C1 segment of cervical spinal cord (tissue), 14 donors: Measurements from ENCODE around the gene GMPS.
A peak's percentile ranks its signal among the peaks of the same experiment; 100 is the strongest.
"Not testable (repeated sequence)": the region's sequence is repeated elsewhere in the genome, so short reads cannot be mapped to it uniquely, and the experiment has no call there.

Experiments
- DNase-seq, 14 donors: peaks; one replicate each; lab custom pipeline; 2025; lab: John Stamatoyannopoulos, UW

Gene GMPS

DNA sequence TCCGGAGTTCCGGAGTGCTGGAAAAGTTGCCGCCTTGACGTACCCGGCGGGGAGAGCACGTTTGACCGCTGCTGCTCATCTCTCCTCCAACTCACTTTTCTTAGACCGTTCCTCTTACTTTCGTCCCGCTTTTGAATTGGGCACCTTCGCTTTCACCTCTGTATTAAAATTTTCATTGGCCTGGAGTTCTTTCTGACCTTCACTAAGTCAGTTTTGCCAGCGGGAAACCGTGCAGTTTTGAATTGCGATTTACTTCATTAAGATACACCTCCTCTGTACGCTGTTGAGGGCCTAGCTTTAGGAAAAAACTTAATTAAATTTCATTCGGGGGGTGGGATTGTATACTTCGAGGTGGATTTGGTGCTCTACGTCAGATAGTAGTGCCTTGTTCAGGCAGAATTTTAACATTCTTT, 1.3 kb downstream of the GMPS start:
- peak in 1 of 14 donors; percentile 74 for DNase-seq

DNA sequence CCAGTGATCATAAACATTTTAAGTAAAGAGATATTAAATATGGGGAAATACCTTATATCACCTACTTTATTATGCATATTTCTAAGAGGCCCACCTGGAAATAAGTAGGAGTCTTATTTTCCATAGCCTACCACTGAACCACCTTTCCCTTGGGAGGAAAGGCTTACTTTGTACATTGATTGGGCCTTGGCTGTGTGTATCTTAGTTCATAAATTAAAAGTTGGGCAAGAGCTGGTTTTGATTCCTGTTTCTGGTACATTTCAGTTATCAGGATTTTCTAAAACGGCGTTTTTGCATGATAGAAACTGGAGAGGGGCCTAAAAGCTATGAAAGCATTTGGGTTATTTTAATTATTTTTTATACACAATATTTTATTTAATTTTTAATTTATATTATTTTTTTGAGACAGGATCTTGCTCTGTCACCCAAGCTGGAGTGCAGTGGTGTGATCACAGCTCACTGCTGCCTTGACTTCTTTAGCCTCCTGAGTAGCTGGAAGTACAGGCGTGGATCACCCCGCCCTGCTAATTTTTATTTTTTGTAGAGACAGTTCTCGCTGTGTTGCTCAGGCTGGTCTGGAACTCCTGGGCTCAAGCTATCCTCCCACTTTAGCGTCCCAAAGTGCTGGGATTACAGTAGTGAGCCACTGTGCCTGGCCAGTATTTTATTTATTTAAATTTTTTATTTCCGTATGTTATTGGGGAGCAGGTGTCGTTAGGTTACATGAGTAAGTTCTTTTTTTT, 2.6 kb downstream of the GMPS start:
- no peak for DNase-seq

DNA sequence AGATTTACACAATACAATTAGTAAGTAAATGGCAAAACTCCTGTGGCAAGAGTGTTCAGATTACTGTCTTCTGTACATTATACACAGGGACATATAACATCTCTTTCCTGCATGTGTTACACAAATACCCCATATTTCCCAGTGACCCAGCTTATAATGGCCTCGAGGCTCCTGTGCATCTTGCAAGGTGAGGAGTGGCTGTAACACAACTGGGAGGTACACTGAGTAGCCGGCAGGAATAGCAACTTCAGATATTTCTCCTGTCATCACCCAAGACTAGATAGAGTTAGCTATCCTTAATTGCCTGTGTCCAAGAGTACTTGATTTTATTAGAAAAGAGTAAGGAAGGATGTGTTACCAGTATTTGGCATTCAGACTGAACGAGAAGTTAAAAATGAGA, 5.6 kb downstream of the GMPS start:
- DNase-seq, result no peak

DNA sequence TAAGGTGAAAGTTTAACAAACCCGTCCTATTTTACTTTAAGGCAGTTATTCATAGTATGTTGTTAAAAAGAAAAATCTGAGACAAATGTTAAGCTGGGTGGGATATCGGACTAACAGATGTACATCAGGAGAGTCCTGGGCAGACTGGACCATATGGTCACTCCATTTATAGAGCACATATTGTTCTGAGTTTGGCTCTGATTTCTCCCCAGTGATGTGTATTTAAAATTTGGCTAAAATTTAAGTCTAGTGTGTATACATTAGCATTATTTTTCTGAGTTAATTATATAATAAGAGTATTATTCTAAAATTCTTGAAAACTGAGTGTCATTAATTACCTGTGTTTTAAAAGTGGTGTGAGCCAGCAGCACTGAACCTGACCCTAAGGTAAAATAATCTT, 6.1 kb downstream of the GMPS start:
- peak in 1 of 14 donors; percentile 64 for DNase-seq

DNA sequence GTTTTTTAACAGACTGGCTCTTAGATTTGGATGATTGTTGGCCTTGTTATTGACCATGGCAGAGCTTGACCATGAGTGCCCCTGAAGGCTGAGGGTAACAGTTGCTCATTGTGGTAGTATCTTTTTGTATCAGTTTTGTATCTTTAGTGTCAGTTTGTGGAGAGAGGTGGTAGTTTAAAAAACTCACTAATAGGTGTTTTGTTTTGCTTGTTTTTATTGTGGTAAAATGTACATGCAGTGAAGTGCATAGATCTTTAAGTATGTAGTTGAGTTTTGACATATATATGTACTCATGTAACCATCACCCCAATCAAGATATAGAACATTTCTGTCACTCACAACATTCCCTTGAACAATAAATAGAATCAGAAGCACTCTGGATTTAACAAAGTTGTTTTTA, 9.8 kb downstream of the GMPS start:
- DNase-seq, result no peak

DNA sequence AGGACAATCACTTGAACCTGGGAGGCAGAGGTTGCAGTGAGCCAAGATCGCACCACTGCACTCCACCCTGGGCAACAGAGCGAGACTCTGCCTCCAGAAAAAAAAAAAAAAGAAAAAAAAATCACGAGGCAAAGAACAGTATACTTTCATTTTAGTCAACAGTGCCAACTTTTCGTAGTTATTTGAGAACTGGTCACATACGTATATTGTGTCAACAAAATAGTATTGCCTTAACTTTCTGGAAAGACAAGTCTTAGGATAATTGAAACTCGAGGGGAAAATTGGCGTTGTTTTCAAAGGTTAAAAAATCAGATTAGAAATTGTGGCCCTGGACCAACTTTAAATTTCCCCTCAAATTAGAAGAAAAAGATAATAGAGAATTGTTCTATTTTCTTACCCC, 13.8 kb downstream of the GMPS start:
- no peak for DNase-seq

DNA sequence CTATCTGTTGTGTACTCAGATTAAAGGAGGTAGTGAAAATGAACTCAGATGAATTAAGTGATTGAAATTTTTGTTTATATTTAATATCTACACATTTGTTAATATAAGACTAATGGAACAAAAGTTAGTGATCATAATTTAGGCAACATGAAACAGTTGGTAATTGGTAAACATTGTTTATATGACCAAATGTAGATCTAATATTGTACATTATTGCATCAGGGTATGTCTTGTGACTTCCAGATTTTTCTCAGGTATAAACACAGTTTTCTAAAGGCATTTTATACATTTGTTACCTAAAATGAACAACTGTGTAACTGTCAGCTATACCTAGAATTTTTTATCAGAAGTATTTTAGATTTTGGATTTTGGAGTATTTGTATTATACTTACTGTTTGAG, 14.8 kb downstream of the GMPS start:
- no peak for DNase-seq

DNA sequence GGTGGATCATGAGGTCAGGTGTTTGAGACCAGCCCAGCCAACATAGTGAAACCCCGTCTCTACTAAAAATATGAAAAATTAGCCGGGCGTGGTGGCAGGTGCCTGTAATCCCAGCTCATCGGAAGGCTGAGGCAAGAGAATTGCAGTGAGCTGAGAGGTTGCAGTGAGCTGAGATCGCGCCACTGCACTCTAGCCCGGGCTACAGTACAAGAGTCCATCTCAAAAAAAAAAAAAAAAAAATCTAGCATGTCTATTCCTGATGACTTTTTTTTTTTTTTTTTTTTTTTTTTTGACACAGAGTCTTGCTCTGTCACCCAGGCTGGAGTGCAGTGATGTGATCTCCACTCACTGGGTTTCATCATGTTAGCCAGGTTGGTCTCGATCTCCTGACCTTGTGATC, 15.9 kb downstream of the GMPS start:
- DNase-seq, result not testable (repeated sequence)

DNA sequence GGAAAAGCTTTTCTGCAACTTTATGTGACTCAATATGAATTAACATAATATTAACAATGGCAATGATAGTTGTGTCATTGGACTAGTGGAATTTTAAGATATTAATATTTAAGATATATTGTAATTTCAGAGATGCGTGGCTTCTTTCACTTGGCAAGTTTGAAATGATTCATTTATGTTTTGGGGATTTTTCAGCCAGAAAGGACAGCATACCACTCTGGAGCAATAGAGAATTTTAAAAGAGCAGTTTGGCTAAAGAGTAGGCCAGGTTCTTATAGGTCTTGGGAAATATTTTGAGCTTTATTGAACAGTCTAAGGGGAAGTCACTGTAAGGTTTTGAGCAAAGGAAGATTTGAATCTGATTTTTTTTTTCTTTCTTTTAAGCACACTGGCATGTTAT, 16.5 kb downstream of the GMPS start:
- no peak for DNase-seq

DNA sequence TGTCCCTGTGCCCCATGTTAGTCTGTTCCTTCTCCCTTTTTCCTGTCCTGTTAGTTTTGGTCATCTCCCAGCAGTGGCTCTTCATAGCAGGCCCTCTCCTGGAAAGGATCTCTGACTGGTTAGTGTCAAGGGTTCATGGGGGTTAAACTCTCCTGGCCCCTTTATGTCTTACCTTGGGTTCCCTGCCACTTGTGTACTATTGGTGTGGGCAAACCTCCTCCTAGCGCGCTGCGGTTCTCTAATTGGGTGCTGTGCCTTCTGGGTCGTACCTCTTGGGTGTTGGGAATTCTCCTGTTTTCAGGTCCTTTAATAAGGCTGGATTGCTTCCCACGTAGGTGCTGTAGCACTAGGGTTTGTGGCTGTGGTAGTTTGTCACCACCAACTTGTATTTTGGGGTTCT, 18.8 kb downstream of the GMPS start:
- no peak for DNase-seq

DNA sequence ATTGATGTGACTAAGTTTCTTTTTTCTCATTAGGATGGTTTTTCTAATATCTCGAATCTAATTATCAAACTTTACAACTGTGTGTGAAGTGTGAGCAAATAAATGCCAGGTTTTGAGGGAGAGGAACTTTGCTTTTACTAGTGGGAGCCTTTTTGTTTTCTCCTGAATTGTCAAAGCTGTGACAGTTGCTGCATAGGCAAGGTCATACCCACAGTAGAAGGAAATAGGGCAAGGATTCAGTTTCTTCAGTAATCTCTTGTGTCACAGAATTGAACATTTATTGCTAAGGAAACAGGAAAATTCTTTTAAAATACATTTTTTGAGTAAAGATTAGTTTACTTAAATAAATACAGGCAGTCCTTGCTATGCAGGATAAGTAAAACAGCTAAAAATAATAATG, 19.5 kb downstream of the GMPS start:
- DNase-seq, result no peak

DNA sequence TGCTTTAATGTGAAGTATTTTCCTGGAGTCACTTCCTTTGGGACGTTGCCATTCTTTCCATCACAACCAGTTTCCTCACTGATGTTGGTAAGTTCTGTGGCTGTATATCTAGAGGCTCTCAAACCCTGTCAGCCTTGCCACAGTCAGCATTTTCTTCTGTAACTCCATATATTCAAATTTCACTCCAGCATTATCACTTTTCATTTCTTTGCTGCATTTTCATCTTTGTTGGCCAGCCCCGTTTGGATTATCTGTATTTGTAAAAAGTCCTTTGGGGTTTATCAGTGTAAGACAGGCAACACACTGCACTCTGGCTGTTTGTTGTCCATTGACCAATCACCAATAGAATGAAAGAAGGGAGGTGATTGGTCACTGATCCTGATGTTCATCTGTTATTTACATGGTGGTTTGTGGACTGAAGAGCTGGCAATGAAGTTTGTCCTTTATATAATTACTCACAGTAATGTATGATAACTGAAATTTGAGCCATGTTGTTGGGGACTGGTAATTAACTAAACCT, 20.3 kb downstream of the GMPS start:
- peak in 1 of 14 donors; percentile 6 for DNase-seq

DNA sequence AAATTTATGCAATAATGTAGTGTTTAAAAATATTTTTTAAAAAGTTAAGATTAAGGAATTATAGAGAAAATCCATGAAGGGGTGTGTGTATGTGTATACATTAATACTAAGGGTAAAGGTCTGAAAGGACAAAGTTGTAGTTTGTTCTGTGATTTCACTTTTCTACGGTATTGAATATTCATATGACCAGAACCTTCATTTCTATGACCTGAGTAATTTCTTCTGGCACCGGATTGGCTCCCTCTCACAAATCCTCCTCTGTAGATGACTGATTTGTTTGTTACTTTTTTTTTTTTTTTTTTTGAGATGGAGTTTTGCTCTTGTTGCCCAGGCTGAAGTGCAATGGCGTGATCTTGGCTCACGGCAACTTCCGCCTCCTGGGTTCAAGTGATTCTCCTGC, 20.9 kb downstream of the GMPS start:
- no peak for DNase-seq

DNA sequence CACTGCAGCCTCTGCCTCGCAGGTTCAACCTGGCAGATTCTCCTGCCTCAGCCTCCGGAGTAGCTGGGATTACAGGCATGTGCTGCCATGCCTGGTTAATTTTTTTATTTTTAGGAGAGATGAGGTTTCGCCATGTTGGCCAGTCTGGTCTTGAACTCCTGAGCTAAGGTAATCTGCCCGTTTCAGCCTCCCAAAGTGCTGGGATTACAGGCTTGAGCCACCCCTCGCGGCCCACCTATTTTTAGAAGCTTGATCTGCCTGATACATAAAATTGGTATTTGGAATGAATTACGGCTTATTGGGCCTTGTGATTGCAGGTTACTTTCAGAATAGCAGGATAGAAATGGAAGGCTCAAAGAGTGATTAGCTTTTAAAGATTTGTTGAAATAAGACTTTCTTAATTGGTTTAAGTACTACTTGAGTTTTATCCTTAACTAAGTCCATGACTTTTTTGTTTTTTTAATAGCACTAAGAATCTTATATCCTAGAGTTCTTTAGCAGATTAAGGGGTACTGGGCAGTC, 25.0 kb downstream of the GMPS start:
- no peak for DNase-seq

DNA sequence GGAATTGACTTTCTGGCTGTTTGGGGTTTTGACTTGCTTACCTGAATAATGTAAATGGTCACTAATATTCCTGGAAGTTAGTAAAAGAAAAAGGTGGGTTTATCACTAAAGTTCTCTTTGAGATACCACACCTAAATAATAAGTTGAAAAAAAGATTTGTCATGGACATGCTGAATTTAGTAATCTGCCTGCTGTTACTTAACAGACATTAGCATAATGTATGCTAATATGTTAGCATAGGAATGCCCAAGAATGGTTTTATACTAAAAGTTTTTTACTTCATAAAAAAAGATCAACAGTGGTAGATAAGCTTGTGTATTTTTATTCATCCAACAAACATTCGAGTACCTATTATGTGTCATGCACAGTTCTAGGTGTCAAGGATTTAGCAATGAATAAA, 36.5 kb downstream of the GMPS start:
- DNase-seq, result no peak

DNA sequence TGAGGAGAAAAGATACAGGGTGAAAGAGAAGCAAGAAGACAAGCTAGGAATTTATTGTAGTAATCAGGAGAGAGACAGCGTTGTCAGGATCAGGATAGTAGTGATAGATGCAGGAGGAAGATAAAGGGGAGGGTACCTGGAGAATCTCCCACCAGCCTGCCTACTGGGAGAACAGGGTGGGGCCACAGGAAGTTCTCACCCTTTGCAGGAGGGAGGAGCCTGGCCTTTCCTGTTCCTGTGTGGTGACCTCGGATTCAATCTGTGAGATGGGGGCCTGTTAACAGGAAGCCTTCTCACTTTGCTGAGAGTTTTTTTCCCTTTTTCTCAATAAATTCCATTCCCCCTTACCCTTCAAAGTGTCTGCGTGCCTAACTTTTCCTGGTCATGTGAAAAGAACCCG, 37.6 kb downstream of the GMPS start:
- no peak for DNase-seq

DNA sequence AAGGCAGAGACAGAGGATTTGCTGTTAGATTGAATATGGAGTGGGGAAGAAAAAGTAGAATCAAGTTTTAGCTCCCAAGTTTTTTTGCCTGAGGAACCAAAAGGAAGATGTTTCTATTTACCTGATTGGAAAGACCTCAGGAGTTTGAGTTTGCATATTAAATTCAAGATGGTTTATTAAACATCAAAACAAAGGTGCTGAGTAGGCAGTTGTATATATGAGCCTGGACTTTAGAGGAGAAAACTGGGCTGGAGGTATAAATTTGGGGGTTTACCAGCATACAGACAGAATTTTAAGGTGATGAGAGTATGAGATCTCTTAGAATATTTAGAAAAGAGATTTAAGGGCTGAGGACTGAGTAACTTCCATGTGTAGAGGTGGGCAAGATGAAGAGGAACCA, 38.2 kb downstream of the GMPS start:
- DNase-seq, result no peak

DNA sequence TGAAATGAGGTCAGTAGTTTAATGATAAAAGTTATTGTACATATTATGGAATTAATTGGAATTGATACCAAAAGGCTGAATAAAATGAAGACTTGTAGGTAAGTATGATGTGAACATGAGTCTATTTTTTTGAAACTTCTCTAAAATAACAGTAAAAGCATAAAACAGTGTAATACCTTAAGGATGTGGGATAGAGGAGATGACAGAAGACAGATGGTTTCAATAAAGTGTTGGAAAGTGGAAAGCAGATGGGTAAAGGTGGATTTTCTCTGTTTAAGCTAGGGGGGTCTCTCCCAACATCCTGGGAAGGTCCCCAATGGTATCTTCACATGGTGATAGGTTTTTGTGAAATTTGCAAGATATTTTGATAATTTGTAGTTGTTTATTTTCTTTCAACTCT, 41.6 kb downstream of the GMPS start:
- DNase-seq, result no peak

DNA sequence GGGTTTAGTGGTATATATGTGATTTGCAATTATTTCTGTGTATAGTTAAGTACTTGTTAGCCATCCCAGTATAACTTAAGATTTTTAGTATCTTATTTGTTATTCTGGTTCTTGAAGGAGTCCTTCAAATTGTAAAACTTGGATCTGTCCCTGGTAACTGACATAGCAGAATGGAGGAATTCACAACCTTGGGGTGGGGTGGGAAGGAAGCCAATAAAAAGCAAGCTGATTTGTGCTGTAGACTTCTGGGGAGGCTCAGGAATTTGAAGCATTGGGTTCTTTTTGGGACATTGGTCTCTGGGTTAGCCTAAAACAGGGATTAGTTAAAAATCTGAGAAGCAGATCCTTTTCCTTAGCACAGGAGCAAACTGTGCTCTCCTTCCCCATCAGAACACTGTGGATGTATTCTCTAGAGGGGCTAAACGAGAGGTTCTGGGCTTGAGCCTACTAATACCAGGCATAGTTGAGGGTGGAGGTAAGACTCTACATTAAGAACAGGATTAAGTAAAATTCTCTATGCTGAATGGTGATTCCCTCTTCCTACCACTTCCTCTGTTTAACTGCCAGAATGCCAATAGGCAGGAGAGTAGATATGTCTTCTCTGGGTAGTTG, 42.2 kb downstream of the GMPS start:
- DNase-seq, result no peak

DNA sequence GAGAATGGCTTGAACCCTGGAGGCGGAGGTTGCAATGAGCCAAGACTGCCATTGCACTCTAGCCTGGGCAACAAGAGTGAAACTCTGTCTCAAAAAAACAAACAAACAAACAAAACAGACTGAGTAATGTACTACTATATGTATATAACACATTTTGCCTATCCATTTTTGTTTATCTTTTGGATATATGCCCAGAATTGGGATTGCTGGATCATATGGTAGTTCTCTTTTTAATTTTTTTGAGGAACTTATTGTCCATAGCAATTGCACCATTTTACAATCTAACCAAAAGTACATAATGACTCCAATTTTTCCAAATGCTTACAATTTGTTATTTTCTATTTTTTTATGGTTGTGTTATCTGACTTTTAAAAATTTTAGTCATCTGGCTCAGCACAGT, 47.3 kb downstream of the GMPS start:
- no peak for DNase-seq

DNA sequence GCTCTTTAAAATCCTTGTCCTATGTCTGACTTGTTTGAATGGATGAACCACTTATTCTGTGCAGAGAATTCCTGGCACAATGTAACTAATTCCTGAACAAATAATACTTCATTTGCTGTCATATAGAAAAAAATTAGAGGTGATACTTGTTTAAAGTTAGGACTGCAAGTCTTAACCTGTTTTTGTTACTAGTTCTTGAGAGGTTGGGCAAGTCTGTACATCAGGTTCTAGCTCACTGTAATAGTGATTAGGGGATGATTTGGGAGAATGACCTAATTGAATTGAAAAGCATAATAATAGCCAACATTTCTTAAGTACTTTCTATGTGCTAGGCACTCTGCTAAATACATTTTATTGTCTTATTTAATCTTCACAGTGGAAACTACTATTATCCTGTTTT, 49.3 kb downstream of the GMPS start:
- no peak for DNase-seq

DNA sequence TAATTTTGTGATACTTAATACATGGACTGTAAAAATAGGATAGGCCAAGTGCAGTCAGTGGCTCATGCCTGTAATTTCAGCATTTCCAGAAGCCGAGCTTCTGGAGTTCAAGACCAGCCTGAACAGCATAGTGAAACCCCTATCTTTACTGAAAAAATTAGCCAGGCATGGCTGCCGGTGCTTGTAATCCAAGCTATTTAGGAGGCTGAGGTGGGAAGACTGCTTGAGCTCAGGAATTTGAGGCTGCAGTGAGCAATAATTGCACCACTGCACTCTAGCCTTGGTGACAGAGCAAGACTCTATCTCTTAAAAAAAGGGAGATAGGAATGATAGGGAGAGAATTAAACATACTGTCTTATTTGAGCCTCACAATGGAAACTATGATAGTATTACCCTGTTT, 51.0 kb downstream of the GMPS start:
- no peak for DNase-seq

DNA sequence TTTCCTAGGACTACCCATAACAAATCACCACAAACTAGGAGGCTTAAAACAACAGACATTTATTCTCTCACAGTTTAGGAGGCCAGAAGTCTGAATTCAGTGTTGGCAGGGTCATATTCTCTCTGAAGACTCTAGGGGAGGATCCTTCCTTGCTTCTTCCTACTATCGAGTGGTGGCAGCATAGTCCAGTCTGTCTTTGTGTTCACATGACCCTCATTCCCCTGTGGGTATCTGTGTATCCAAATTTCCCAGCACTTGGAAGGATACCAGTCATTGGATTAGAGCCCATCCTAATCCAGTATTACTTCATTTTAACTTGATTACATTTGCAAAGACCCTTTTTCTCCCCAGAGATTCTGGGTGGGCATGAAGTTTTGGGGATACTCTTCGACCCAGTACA, 63.8 kb downstream of the GMPS start:
- no peak for DNase-seq
